ENCODE results near the gene FTO.

FTO gene

GRCh38 chr16:53773881-53774280 lies 69.9 kb downstream of the FTO start:
- TF ChIP-seq ZNF274 (IDR thresholded peaks at IDR 0.05; ENCODE audit: low read depth, low read length), result no peak
- H3K4me3 ChIP-seq (ENCODE audit: low read length), result no peak overlapping the region

- no peak overlapping the region for H3K4me3 ChIP-seq (ENCODE audit: low read length)
- no peak for TF ChIP-seq ZNF274 (IDR thresholded peaks at IDR 0.05; ENCODE audit: low read depth, low read length)
Measured at GRCh38 chr16:53775106-53775820, 71.3 kb downstream of the FTO start.

GRCh38 chr16:53775821-53776431 lies 72.0 kb downstream of the FTO start:
- no peak for TF ChIP-seq ZNF274 (IDR thresholded peaks at IDR 0.05; ENCODE audit: low read depth, low read length)
- H3K4me3 ChIP-seq (ENCODE audit: low read length), result no peak overlapping the region

- no peak overlapping the region for H3K4me3 ChIP-seq (ENCODE audit: low read length)
- TF ChIP-seq ZNF274 (IDR thresholded peaks at IDR 0.05; ENCODE audit: low read depth, low read length), result no peak
Measured at GRCh38 chr16:53779186-53779585, 75.2 kb downstream of the FTO start.

GRCh38 chr16:53780051-53780450 lies 76.1 kb downstream of the FTO start:
- no peak overlapping the region for H3K4me3 ChIP-seq (ENCODE audit: low read length)
- no peak for TF ChIP-seq ZNF274 (IDR thresholded peaks at IDR 0.05; ENCODE audit: low read depth, low read length)

GRCh38 chr16:53781023-53781605 lies 77.2 kb downstream of the FTO start:
- H3K4me3 ChIP-seq (ENCODE audit: low read length), result no peak overlapping the region
- no peak for TF ChIP-seq ZNF274 (IDR thresholded peaks at IDR 0.05; ENCODE audit: low read depth, low read length)

- no peak overlapping the region for H3K4me3 ChIP-seq (ENCODE audit: low read length)
- no peak for TF ChIP-seq ZNF274 (IDR thresholded peaks at IDR 0.05; ENCODE audit: low read depth, low read length)
Measured at GRCh38 chr16:53782148-53782547, 78.2 kb downstream of the FTO start.

- H3K4me3 ChIP-seq (ENCODE audit: low read length), result no peak overlapping the region
- TF ChIP-seq ZNF274 (IDR thresholded peaks at IDR 0.05; ENCODE audit: low read depth, low read length), result no peak
Measured at GRCh38 chr16:53784291-53784690, 80.3 kb downstream of the FTO start.

GRCh38 chr16:53785044-53785443 lies 81.1 kb downstream of the FTO start:
- no peak for TF ChIP-seq ZNF274 (IDR thresholded peaks at IDR 0.05; ENCODE audit: low read depth, low read length)

GRCh38 chr16:53785916-53786315 lies 82.0 kb downstream of the FTO start:
- H3K4me3 ChIP-seq (ENCODE audit: low read length), result no peak overlapping the region
- no peak for TF ChIP-seq ZNF274 (IDR thresholded peaks at IDR 0.05; ENCODE audit: low read depth, low read length)

More at GRCh38 chr16:53785044-53785443, 81.1 kb downstream of the FTO start:
- H3K4me3 ChIP-seq (ENCODE audit: low read length), result no peak overlapping the region

- TF ChIP-seq ZNF274 (IDR thresholded peaks at IDR 0.05; ENCODE audit: low read depth, low read length), result no peak
- H3K4me3 ChIP-seq (ENCODE audit: low read length), result no peak overlapping the region
Measured at GRCh38 chr16:53787423-53787822, 83.5 kb downstream of the FTO start.

GRCh38 chr16:53789137-53789536 lies 85.2 kb downstream of the FTO start:
- no peak overlapping the region for H3K4me3 ChIP-seq (ENCODE audit: low read length)
- no peak for TF ChIP-seq ZNF274 (IDR thresholded peaks at IDR 0.05; ENCODE audit: low read depth, low read length)

- TF ChIP-seq ZNF274 (IDR thresholded peaks at IDR 0.05; ENCODE audit: low read depth, low read length), result no peak
- H3K4me3 ChIP-seq (ENCODE audit: low read length), result no peak overlapping the region
Measured at GRCh38 chr16:53792161-53792951, 88.4 kb downstream of the FTO start.

GRCh38 chr16:53803451-53803850 lies 99.5 kb downstream of the FTO start:
- H3K4me3 ChIP-seq (ENCODE audit: low read length), result no peak overlapping the region
- TF ChIP-seq ZNF274 (IDR thresholded peaks at IDR 0.05; ENCODE audit: low read depth, low read length), result no peak

All from GM08714 (cell line).